Ecto neural progenitor cell (in vitro differentiated cells): ENCODE data around the gene MUC22.
A peak's percentile ranks its signal among the peaks of the same experiment; 100 is the strongest.
"Not testable (repeated sequence)": the region's sequence is repeated elsewhere in the genome, so short reads cannot be mapped to it uniquely, and the experiment has no call there.

ENCODE experiments used
- DNase-seq: peaks from one replicate; pipeline ENCODE4 v3.0.0-alpha.2; 2018; ENCODE audit warnings: low spot score

Gene MUC22

DNA sequence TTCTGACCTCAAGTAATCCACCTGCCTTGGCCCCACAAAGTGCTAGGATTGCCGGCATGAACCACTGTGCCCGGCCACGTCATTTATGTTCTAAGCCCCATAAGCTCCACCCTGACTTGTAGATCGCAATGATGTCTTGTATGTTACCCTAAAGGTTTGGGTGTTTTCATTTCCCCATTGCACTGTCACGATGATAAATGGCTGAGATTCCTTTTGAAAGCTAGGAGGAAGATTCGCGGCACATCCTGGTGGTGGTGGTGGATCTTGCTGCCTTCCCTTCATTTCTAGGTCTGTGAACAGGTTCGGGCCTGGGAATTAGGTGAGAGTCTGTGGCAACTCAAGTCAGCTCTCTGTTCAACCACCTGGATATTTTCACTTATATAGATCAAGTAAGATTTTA is 28.3 kb downstream of the MUC22 start:
- no peak for DNase-seq

DNA sequence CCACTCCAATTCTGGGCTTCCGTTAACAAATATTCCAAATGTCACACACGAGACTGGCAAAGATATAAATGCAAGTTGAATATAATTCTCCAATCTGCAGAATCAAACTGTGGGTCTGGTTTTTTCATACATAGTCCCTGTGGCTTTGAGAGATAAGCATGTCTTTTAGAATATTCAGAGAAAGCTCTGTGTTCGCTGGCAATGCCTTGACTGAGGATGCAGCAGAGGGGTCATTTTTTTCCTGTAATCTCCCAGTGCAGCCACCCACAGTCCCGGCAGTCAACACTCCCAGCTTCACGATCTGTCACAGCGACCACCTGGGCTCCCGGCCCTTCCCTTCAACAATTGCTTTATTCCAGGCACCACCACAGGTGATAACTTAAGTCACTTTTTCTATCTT is 30.5 kb downstream of the MUC22 start:
- no peak for DNase-seq

- no peak for DNase-seq
Measured at GRCh38 chr6:31041372-31041974, 31.2 kb downstream of the MUC22 start.

GRCh38 chr6:31042806-31043205 is 32.5 kb downstream of the MUC22 start:
- no peak for DNase-seq

DNA sequence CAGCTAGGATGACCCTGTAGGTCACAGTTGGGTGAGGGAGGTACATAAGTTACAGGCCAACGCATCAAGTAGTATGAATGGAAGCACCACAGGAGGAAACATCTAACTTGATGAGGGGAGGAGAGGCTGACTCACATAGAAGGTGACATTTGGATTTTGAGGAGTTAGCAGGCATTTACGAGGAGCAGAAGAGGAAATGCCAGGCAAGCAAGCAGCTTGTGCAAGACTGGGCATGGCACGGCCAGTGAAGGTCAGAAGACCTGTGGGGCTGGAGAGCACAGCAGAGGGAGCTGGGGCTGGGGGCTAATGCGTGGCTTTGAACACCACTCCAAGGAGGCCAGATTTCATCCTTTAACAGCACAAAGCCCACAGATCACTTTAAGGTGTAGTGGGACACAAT is 37.8 kb downstream of the MUC22 start:
- no peak for DNase-seq

DNA sequence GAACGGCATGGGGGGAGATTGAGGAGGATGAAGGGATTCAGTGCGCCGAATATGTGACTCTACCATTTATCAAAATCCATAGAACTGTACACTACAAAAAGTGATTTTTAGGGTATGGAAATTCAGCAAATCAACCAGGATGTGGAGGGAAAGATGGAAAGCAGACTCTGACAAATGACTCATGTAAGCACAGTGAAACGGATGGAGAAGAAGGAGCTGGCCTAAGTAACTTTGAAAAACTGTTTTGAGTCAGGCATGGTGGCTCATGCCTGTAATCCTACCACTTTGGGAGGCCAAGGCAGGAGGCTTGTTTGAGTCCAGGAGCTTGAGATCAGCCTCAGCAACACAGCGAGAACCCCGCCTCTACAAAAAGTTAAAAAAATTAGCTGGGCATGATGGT is 39.2 kb downstream of the MUC22 start:
- no peak for DNase-seq

DNA sequence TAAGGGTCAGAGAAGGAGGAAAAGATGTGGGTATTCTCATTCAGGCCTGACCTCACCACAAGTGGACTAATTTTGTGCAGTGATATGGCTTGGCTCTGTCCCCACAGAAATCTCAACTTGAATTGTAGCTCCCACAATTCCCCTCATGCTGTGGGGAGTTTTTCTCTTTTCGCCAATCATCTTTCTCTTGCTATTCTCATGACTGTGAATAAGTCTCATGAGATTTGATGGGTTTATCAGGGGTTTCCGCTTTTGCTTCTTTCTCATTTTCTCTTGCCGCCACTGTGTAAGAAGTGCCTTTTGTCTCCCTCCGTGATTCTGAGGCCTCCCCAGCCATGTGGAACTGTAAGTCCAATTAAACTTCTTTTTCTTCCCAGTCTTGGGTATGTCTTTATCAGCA is 42.9 kb downstream of the MUC22 start:
- DNase-seq = not testable (repeated sequence)

- no peak for DNase-seq
Measured at GRCh38 chr6:31053873-31054272, 43.6 kb downstream of the MUC22 start.

DNA sequence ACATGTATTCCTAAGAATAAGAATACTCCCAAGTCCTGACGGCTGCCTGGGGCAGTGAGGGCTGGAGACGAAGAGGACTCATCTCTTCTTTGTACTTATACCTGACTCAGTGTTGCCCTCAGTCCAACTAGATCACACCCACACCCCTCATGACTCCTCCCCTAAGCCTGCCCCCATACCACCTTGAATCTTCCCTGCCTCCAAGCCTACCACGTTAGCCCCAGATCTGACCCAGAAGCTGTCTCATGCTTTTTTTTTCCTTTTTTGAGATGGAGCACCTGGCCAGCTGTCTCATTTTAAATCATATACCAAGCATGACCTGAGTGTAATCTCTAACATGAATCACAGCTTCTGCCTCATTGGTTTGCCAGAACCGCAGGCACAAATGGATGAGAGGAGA is 45.2 kb downstream of the MUC22 start:
- DNase-seq = no peak

GRCh38 chr6:31057426-31058003 is 47.2 kb downstream of the MUC22 start:
- DNase-seq = no peak

GRCh38 chr6:31058128-31058894 is 48.0 kb downstream of the MUC22 start:
- DNase-seq = peak; percentile 62

- no peak for DNase-seq
Measured at GRCh38 chr6:31060145-31060544, 49.9 kb downstream of the MUC22 start.

GRCh38 chr6:31063906-31064435 is 53.7 kb downstream of the MUC22 start:
- no peak for DNase-seq

DNA sequence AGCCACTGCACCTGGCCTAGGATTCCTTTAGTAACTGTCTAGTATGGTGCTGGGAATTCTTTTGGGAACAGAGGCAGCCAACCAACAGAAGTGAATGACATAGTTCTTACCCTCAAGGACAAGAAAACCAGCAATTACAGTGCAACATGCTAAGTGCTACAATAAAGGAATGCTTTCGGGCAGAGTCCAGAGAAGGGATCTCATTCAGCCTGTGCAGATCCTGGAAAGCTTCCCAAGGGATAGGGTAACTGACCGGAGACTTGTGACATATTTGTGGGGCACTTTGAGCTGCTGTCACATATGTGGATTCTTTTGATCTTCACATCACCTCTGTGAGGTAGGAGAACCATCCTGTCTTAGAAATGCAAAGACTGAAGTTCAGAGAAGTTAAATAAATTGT is 55.3 kb downstream of the MUC22 start:
- DNase-seq = no peak

- DNase-seq = not testable (repeated sequence)
Measured at GRCh38 chr6:31067028-31067427, 56.8 kb downstream of the MUC22 start.

- not testable (repeated sequence) for DNase-seq
Measured at GRCh38 chr6:31067891-31068668, 57.8 kb downstream of the MUC22 start.

GRCh38 chr6:31068669-31069340 is 58.5 kb downstream of the MUC22 start:
- DNase-seq = peak; percentile 86

DNA sequence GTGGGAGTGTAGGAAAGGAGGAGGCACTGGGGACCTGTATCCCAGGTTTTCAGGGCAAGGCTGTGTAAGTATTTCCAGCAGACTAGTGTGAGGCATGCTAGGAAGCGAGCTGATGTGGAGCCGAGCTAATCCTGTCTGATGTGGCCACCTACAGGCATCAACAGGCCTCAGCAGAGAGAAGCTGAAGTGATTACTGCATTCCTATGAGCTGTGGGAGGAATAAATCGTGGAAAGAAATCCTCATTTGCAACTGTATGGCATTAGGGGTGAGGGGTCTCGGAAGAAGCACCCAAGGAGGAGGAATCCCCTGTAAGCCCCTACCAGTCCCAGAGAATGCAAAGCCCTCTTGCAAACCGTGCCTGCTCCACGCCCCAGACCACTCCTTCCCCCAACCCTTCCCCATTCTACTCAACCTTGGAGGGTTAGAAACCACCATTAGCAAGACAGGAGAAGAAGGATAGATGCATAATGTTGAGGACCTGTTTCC is 60.5 kb downstream of the MUC22 start:
- DNase-seq = peak; percentile 76

GRCh38 chr6:31074401-31074800 is 64.1 kb downstream of the MUC22 start:
- no peak for DNase-seq

GRCh38 chr6:31075528-31075927 is 65.3 kb downstream of the MUC22 start:
- DNase-seq = no peak

GRCh38 chr6:31076611-31077010 is 66.3 kb downstream of the MUC22 start:
- DNase-seq = no peak
